Fibroblast of lung (primary cell): Measurements from ENCODE around the gene PLOD3.

ENCODE experiments used
- EZH2 ChIP-seq: IDR thresholded peaks from 2 replicates; pipeline ENCODE4 v1.5.1; 2012; ENCODE audit warnings: low read length, control low read depth, mild to moderate bottlenecking; ENCODE audit errors: missing control alignments
- TF ChIP-seq, protein P1 (sequence below), 2 donors: IDR thresholded peaks in 1 of 2; conservative IDR thresholded peaks in 1 of 2; 1 replicate in 1 of 2; 2 replicates in 1 of 2; pipeline ENCODE4 v1.5.1; 2011 to 2012; ENCODE audit warnings: low read length in 2 of 2, control low read depth in 1 of 2, inconsistent platforms in 1 of 2, low read depth in 1 of 2, mild to moderate bottlenecking in 1 of 2

DNA sequence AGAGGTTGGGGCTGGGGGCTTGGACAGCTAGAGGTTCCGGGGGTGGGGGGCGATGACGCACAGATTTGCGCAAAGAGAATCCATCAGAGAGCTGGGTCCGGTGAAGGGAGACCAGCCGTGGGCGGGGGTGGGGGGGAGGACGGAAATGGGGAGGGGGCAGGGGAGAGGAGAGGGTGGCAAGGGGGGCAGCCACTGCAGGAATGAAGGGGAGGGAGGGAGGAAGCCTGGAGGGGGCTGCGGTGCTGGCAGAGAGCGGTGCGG lies 50.8 kb downstream of the PLOD3 start:
- TF ChIP-seq, protein P1, sequence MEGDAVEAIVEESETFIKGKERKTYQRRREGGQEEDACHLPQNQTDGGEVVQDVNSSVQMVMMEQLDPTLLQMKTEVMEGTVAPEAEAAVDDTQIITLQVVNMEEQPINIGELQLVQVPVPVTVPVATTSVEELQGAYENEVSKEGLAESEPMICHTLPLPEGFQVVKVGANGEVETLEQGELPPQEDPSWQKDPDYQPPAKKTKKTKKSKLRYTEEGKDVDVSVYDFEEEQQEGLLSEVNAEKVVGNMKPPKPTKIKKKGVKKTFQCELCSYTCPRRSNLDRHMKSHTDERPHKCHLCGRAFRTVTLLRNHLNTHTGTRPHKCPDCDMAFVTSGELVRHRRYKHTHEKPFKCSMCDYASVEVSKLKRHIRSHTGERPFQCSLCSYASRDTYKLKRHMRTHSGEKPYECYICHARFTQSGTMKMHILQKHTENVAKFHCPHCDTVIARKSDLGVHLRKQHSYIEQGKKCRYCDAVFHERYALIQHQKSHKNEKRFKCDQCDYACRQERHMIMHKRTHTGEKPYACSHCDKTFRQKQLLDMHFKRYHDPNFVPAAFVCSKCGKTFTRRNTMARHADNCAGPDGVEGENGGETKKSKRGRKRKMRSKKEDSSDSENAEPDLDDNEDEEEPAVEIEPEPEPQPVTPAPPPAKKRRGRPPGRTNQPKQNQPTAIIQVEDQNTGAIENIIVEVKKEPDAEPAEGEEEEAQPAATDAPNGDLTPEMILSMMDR (conservative IDR thresholded peaks at IDR 0.05 in 1 of 2, IDR thresholded peaks at IDR 0.05 in 1 of 2; ENCODE audit: low read depth in 1 of 2, low read length in 2 of 2): no peak
- no peak for TF ChIP-seq EZH2
